Heart left ventricle (tissue), 13 donors: ENCODE results near the gene CYP46A1.

Source experiments
- POLR2A ChIP-seq, 2 donors: fragments of 450-650 bp; IDR thresholded peaks; one replicate each; pipeline ENCODE4 v1.6.1; 2017; ENCODE audit warnings: antibody characterized with exemption in 2 of 2, mild to moderate bottlenecking in 2 of 2, moderate library complexity in 2 of 2
- TF ChIP-seq, protein P1 (sequence below), 12 donors: fragments of 200-600 bp; sonication (generic) in 4 of 12; IDR thresholded peaks; one replicate each; pipeline versions ENCODE4 v1.5.0 to v1.8.0; 2018 to 2022; ENCODE audit warnings: antibody characterized with exemption in 12 of 12, mild to moderate bottlenecking in 5 of 12
- donor health status: ischemic (EF 13 %, LVEDD 7.1; RV severe dilation, severe dysfunction).
- donor health status: DM: no; HTN: yes; CAD: no.
- donor health status: DM: no; HTN: no; CAD: no.
- donor health status: ischemic (EF 25% LVEDD 6.9; RV normal size, moderate dysfunction).
- donor health status: ischemic (EF 25% LVEDD 5.7; RV mildly dilated, moderate dysfunction).
- donor health status: ischemic (EF 35%, LVEDD 5.7; RV mildly dilated, moderate dysfunction).
- donor health status: nonischemic (EF 11% LVEDD 7.7; RV severe dilation, severe dysfunction).
- donor health status: DM: yes; HTN: yes; CAD: no.
- donor health status: PGD.
- donor health status: ischemic (EF 29% LVEDD 5.4; RV normal size, mild dysfunction).
- donor health status: nonischemic (EF 23%, LVEDD 6.1; RV moderate dilation, normal function).

- TF ChIP-seq POLR2A (IDR thresholded peaks at IDR 0.05): no peak
- TF ChIP-seq, protein P1, sequence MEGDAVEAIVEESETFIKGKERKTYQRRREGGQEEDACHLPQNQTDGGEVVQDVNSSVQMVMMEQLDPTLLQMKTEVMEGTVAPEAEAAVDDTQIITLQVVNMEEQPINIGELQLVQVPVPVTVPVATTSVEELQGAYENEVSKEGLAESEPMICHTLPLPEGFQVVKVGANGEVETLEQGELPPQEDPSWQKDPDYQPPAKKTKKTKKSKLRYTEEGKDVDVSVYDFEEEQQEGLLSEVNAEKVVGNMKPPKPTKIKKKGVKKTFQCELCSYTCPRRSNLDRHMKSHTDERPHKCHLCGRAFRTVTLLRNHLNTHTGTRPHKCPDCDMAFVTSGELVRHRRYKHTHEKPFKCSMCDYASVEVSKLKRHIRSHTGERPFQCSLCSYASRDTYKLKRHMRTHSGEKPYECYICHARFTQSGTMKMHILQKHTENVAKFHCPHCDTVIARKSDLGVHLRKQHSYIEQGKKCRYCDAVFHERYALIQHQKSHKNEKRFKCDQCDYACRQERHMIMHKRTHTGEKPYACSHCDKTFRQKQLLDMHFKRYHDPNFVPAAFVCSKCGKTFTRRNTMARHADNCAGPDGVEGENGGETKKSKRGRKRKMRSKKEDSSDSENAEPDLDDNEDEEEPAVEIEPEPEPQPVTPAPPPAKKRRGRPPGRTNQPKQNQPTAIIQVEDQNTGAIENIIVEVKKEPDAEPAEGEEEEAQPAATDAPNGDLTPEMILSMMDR (IDR thresholded peaks at IDR 0.05): no peak
Observed at GRCh38 chr14:99749763-99750715, 65.9 kb downstream of the CYP46A1 start.
